IPS-NIHi7 (cell line): ENCODE data around the gene NAA10.
"Not testable (repeated sequence)": the region's sequence is repeated elsewhere in the genome, so short reads cannot be mapped to it uniquely, and the experiment has no call there.

Experiments used
- DNase-seq: peaks from one replicate; pipeline ENCODE4 v3.0.0; 2012; ENCODE audit warnings: mixed read lengths; ENCODE audit errors: extremely low spot score

The NAA10 gene

DNA sequence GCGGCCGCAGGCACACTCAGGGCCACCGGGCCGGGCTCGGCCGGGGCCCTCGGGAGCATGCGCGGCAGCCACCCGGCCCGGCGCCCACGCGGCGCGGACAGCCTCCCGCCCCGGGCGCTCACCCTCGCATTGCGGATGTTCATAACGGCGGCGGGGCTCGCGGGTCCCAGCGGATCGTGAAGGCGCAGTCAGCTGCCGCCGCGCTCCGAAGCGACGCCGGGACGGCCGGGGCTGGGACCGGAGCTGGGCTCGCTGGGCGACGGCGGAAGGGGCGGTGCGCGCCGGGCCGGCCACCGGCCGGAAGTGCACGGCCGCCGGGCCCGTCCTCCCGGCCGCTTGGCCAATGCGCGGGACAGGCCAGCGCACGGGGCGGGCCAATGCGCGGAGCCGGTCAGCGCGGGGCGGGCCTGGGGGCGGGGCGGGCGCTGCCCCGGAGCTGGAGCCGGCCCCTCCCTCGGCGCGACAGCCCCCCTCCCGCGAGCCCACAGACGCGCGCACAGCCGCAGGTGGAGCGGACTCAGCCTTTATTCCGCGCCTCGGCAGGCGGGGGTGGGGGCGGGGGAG lies at the start of gene NAA10:
NAA10 (minus strand) TSS at position 276 of the 564 bp plus-strand sequence; CDS start at position 143, 133 bp downstream.
- peak; percentile 78 for DNase-seq

DNA sequence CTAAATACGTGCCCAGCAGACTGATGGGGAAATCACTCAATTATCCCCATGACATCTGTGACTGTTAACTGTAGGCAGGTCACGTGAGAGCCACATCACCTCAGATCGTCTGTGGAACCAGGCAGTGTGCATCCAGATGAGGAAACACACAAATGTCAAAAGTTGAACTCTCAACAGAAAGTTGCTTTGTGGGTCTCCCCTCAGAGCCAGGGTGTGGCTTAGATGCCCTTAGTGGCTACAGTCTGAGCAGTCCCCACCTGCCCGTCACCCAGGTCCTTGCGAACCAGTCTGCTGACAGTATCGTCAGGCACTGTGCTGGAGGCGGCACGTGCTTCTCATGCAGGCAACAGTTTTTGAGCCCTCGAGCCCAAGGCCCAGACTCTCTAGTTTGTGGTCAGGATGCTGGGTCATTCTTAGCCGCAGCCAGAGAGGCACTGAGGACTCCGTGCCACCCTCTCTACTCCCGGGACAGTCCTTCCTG lies 48.5 kb upstream of the NAA10 start:
- DNase-seq, result no peak

DNA sequence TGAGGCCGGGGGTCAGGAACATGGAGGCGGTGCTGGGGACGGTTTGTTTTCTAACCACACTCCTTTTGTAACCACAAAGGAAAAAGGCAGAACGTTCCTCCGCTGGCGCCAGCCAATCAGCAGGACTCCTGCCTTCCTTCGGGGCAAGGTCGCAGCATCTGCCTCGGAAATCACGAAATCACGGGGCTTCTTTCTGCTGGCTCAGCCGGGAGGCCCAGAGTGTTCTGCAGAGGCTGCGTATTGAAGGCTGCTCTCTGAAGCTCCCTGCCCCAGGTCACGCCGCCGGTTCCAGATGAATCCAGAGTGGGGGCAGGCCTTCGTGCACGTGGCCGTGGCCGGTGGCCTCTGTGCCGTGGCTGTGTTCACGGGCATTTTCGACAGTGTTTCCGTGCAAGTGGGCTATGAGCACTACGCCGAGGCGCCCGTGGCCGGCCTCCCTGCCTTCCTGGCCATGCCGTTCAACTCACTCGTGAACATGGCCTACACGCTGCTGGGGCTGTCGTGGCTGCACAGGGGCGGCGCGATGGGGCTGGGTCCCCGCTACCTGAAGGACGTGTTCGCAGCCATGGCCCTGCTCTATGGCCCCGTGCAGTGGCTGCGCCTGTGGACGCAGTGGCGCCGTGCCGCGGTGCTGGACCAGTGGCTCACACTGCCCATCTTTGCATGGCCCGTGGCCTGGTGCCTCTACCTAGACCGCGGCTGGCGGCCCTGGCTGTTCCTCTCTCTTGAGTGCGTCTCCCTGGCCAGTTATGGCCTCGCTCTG lies 47.1 kb upstream of the NAA10 start:
- DNase-seq, result no peak

DNA sequence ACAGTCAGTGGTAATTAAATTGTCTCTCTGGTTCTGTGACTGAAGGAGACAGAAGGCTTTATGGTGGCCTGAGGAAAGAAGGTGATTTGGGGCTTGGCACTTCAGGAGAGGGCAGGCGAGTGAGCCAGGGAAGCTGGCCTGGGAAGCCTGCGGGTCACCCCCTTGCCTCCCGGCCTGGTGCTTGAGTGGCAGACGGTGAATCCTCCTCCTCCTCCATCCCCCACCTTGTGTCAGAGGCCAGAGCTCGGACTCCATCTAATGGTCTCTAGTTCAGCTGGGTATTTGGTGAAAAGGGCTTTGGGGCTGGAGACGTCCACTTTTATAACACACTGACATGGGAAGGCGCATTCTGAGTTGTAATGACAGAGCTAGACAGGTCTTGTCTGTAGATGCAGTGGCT lies 46.4 kb upstream of the NAA10 start:
- no peak for DNase-seq

DNA sequence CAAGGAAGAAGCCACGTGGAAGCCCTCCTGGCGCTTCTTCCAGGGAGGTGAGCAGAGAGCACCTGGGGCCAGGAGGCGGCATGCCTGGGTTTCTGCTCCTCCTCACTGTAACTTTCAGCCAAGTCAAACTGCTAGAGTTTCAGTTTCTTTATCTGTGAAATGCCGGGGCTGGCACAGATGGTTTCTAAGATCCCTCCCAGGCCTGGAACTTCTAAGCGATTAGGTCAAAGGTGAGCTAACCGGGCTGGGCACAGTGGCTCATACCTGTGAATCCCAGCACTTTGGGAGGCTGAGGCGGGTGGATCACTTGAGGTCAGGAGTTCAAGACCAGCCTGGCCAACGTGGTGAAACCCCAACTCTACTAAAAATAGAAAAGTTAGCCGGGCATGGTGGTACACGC lies 45.6 kb upstream of the NAA10 start:
- not testable (repeated sequence) for DNase-seq

DNA sequence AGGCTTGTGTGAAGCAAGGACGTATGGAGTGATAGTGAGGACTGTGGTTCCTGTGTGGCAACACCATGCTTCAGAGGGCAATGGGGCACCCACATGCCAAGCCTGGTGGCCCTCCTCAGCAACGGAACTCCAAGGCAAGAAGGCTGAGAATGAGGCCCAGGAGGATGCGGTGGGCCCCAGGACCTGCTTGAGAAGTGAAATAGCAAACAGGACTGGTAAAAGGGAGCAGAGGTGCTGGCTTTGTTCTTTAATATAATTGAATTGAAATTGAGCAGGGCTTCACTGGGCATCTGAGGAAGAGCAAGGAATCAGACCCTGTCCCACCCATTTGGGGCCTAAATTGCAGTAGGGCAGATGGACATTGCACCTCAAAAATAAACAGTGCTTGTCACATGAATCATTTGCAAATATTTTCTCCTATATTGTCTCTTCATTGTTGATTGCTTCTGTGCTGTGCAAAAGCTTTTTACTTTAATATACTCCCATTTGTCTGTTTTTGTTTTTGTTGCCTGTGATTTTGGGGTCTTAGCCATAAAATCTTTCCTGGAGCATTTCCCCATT lies 40.0 kb upstream of the NAA10 start:
- no peak for DNase-seq

DNA sequence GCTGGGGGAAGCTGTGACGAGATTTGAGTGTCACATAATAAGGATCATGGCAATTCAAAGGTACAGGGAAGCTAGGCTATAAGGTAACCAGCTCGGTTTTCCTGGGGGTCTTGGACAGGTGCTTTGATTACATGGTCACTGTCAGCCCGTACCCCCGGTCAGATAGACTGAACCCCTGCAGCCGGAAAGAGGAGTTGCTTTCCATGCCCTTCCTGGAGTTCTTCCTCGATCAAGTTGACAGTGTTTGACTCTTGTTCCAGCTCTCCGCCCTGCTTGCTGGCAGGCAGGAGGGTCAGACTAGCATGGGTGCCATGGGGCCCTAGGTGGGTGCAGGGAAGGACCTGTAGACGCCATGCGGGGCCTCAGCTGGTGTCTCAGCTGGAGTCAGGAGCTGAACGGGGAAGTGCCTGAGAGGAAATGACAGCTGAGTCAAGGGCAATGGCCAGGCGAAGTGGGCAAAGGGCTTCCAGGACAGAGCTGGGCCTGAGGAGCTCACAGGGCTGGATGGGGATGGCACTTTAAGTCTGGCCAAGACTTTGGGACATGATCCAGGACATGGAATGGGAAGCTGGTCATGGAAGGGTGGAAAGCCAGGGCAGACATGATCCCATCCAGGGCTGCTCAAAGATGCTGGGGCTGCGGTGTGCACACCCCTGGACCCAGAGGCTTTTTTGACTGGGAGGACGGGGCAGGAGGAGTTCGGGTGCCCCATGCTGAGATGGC lies 39.3 kb upstream of the NAA10 start:
- DNase-seq, result no peak

DNA sequence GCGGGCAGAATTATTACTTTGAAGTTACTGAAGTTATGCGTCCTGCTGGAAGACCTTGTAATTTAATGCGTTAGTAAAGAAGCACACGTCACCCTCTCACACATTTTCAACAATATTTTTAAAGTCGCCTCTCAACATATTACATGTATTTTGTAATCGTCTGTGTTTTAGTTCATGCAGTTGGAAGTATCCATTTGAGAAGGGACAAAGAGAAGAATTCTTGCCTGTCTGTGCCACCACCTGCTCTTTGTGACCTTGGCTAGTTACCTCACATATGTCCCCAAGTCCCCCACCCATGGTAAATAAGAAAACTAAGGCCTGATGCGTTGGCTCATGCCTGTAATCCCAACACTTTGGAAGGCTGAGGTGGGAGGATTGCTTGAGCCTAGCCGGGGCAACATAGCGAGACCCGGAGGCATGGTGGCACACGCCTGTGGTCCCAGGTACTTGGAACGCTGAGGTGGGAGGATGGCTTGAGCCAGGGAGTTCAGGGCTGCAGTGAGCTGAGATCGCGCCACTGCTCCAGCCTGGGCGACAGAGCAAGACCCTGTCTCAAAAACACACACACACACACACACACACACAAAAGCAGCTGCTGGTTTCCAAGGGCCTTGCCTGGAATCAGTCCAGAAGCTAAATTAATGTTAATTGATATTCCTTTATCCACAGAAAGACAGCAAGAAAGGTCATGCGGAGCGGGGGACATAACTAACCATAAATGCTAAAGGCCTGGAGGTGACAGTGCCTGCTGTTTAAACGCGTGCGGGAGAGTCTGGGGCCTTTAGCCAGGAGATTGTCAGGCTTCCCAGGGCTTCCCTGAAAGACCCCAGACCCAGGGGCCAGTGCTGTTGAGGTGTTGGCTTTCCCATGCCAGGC lies 38.5 kb upstream of the NAA10 start:
- DNase-seq, result no peak

DNA sequence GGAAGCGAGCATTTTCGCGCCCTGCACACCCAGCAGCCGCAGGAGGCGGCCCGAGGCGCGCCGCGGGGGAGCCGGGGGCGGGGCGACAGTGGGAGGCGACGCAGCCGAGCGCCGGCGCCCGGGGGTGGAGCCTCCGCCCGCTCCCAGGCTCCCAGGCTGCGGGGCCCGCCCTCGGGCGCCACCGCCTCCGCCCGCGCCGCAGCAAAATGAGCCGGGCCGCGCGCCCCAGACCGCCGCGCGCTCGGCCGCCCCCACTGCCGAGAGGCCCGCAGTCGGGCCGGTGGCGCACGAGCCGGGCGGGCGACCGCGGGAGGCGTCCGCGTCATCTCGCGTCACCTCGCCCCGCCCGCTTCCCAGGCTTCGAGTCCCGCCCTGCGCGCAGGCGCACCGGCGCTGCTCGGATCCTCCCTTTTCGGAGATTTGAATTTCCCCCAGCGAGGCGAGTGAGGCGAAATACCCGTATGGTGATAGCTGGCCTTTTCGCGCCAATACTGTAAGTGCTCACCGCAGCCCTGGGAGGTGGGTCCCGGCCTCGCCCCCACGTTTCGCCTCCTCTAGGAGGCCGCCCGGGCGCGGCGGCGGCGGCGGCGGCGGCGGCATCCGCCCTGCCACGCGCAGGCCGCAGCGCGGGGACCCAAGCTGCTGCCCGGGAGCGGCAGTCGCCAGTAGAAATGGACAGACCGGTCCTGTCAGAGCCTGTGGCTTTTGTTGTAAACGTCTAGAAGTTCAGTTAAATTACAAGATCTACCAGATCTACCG lies 37.7 kb upstream of the NAA10 start, which contains the start of gene TMEM187:
TMEM187 (plus strand) TSS at position 387 of the 759 bp plus-strand sequence. CDS start 9,309 bp downstream, outside the sequence.
- peak; percentile 80 for DNase-seq

DNA sequence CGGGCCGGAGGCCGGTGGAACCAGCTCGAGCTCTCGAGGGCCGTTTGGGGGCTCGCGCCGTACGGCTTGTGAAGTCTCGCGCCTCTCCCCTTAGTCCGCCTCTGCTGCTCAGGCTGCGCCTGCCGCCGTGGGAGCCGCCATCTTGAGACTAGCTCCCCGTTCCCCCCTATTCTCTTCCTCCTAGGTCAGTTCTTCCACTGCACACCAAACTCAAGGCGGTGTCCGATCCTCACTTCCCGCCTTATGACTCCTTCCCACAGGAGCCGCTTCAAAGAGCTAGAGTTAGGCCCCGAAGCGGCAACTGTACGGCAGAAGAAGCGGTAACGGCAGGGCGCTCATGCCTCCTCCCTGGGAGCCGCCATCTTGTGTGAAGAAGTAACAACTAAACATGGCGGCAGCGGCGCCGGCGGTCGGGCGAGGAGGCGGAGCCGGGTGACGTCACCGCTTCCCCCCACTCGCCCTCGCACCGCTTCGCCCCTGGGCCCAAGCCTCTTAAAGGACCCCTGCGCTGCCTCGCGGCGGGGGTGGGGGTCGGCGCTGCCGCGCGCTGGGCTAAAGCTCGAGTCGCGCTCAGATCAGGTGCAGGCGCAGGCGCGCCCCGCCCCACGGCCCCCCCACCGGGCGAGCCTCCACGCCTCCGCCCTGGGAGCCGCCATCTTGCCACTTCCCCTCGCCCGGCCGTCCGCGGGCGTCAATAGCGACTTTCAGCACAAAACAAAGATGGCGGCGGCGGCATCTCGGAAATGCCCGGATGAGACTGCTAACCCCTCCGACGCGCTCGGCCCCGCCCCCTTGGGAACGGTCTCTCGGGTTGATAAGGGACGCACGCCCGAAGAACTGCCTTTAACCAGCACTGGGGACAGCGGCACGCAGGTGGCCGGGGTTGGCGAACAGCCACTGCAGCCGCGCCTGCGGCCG lies 36.9 kb upstream of the NAA10 start, which contains the start of gene HCFC1:
HCFC1 (minus strand) TSS at position 369 of the 918 bp plus-strand sequence. CDS start 978 bp downstream, outside the sequence.
- DNase-seq, result peak; percentile 61

DNA sequence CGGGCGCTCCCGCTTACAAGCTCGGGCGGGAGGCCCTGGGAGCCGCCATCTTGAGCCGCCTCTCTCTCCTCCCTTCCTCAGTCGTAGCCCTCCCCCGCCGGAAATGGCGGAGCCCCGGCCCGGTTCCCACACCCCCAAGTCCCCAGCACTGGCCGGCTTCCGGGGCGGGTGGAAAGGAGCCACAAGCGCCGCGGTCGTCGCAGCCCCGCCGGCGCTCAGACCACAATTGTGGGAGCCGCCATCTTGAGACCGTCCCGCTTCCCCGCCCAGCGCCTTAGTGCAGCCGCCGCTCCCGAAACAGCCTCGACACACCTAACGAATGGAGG lies 36.2 kb upstream of the NAA10 start:
- DNase-seq, result peak; percentile 44

DNA sequence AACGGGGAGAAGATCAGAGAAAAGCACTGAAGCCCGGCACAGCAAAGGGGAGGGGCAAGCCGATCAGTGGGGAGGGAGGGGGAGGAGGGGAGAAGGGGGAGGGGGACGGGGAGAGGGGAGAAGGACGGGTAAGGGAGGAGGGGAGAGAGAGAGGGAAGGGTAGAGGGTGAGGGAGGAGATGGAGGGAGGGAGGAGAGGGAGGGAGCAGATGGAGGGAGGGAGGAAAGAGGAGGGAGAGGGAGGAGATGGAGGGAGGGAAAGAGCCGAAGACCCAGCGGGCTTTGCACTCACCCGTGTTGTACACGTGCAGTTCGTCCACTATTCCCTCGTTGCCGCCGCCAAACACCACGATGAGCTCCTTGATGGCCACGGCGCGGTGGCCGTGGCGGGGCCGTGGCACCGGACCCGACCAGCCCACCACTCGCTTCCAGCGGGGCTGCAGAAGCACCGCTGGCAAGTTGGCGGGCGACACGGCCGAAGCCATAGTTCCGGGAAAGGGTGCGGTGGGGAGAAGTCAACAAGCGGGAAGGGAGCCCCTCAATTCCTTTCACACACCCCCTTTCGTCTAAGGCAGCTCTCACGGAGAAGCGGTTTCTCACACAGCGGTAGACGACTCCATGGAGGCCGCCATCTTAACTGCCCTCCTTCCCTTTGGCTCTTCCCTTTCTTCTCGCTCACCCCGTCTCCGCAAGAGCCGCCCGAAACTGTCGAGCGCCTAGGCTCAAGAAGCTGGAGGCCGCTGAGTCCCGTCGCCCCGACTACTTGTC lies 35.7 kb upstream of the NAA10 start:
- no peak for DNase-seq

DNA sequence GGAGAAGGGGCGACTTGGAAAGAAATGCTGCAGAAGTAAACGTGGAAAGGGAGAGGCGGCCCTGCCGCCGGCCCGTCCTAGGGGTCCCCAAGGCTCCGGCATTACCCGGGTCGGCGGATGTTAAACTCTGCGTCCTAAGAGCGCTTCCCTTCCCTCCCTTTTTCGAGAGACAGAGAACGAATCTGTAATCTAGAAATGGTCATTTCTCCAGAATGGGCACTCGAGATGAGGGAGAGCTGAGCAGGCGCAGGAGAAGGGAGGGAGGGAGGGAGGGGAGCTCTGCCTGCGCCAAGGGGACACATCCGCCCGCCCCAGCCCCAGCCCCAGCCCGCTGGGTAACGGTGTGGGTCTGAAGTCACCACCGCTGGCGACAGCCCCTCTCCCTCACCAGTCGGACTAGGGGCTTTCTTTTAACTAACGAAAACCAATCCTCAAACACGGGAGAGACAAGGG lies 35.1 kb upstream of the NAA10 start:
- DNase-seq, result no peak

DNA sequence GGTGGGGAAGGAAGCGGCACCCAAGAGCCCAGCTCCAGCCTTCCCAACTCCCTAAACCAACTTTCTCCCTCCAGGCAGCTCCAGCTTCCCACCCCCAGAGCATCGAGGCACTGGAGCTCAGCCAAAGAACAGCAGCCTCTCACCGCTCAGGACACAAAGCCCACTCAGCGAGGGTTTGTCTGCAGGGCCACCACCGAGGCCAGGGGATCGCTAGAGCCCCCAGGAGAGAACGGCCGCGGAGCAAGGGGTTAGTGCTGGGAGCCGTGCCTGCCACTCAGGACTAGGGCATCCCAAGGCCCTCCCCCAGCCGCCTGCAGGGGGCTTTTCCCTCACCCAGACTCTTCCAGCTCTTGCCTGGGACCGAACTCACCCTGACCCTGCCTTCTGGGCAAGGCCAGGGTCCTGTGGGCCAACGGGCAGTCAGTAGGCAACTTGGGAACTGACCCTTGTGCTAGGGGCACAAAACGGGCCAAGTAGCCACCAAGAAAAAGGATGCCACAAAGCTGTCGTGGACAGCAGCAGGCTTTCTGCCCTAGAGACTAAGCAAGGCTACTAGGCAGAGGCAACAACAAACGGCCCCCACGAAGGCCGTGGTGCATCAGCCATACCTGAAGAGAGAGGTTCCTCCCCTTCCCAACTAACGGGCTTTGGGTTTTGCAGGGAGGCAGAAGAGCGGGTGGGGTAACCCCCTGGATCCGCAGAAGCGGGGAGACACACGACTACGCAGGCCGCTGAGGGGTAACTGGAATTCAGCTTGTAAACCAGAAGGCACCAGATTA lies 34.5 kb upstream of the NAA10 start:
- DNase-seq, result no peak

DNA sequence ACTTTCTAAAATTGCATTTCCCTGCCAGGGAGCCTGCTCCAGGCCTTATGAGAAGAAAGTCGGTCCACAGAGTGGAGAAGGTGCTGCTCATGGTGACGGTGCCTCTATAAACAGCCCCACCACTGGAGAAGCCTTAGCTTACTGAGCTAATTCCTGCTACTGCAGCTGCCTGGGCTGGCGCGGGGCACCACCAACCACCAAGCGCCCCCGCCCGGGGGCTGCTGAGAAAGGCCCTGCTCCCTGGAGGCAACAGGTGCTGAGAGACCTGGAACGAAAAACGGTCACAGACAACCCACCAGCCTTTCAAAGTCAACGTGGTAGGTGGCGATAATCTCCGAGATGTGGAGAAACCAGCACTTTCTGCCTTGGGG lies 33.9 kb upstream of the NAA10 start:
- no peak for DNase-seq

DNA sequence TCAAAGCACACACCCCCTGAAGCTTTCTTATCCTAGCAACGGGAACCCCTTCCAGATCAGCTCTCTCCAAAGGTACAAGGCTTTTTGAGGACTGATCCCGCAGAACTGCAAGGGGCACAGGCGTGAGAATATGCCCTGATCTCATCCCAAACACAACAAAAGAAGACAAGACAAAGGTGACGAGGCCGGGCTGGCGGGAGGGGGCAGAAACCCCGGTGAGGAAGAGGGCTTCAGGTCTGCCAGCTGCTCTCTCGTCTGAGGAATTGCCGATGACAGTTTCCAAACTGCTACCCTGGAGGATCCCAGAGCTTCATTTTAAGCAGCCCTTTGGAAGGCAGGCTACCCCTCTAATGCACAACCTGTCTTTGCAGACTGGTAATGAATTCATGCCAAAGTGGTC lies 33.4 kb upstream of the NAA10 start:
- DNase-seq, result no peak

DNA sequence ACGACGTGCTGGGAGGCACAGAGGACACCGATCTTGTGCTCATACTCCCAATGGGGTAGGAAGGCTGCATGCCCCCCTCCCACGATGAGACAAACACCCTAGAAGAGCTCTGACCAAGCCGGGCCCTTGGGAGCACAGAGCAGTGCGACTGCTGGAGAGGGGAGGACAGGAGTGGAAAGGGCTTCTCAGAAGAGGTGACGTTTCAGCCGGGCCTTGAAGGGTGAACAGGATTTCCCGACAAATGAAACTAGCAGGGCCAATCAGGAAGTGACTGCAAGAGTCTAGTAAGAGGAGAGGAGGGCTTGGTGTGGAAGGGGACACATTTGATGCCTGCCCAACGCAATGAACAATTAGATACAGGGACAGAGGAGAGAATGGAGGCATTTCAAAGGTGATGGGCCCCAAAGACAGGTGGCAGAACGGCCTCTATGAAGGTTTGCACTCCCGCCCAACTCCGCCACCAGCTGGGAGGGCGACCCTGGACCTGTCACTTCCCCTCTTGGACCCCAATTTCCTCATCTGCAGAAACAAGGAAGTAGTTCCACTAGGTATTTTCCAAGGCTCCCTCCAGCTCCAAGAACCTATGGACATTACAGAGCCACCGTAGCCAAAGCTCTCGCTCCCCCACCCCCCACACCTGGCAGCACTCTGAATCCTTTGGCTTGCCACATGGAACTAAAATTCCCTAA lies 32.8 kb upstream of the NAA10 start:
- DNase-seq, result no peak
